Neural progenitor cell (in vitro differentiated cells): Measurements from ENCODE around the gene STRA8. TPM values are rescaled to one million over a fixed set of nuclear protein-coding genes. Genes with fewer than 3 reads are reported as not detected.
A peak's percentile ranks its signal among the peaks of the same experiment; 100 is the strongest.

ENCODE experiments used
- DNase-seq: peaks from one replicate; pipeline ENCODE4 v3.0.0-alpha.2; 2016; ENCODE audit warnings: low spot score
- H2AFZ ChIP-seq: fragments of 200-600 bp; sonication (generic); replicated peaks from 2 replicates; pipeline ENCODE4 v1.6.1; 2016; ENCODE audit warnings: antibody characterized with exemption
- H3F3A ChIP-seq: fragments of 200-600 bp; sonication (generic); 2 replicates; pipeline ENCODE4 v1.6.1; 2016; ENCODE audit warnings: antibody characterized with exemption, low read depth
- H3K27ac ChIP-seq: fragments of 200-600 bp; sonication (generic); 2 replicates; pipeline ENCODE4 v1.5.1; 2016; ENCODE audit warnings: mild to moderate bottlenecking
- H3K27me3 ChIP-seq: fragments of 200-600 bp; sonication (generic); 2 replicates; pipeline ENCODE4 v1.6.1; 2016; ENCODE audit warnings: mild to moderate bottlenecking, moderate library complexity
- H3K36me3 ChIP-seq: fragments of 200-600 bp; sonication (generic); 2 replicates; pipeline ENCODE4 v1.5.1; 2016
- H3K4me1 ChIP-seq: fragments of 200-600 bp; sonication (generic); 2 replicates; pipeline ENCODE4 v1.6.1; 2016; ENCODE audit warnings: mixed run types
- H3K4me2 ChIP-seq: fragments of 200-600 bp; sonication (generic); 2 replicates; pipeline ENCODE4 v1.6.1; 2016
- H3K4me3 ChIP-seq: fragments of 200-600 bp; sonication (generic); 2 replicates; pipeline ENCODE4 v1.5.1; 2016
- H3K79me2 ChIP-seq: fragments of 200-600 bp; sonication (generic); 2 replicates; pipeline ENCODE4 v1.6.1; 2016; ENCODE audit warnings: low read depth
- H3K9ac ChIP-seq: fragments of 200-600 bp; sonication (generic); 2 replicates; pipeline ENCODE4 v1.6.1; 2016
- H3K9me3 ChIP-seq: fragments of 200-600 bp; sonication (generic); 2 replicates; pipeline ENCODE4 v1.5.1; 2016; ENCODE audit warnings: low read depth
- H4K20me1 ChIP-seq: fragments of 200-600 bp; sonication (generic); 2 replicates; pipeline ENCODE4 v1.6.1; 2016; ENCODE audit warnings: low read depth
- H3K27ac Mint-ChIP-seq: 3 replicates; pipeline ENCODE4 v1.8.0; 2021; ENCODE audit warnings: mixed read lengths
- H3K27me3 Mint-ChIP-seq: 2 replicates; pipeline ENCODE4 v1.8.0; 2022; ENCODE audit warnings: low read depth, mild to moderate bottlenecking, inconsistent platforms, moderate library complexity, mixed read lengths; ENCODE audit not compliant: insufficient read depth
- H3K36me3 Mint-ChIP-seq: 3 replicates; pipeline ENCODE4 v1.8.0; 2021; ENCODE audit warnings: mixed read lengths
- H3K4me1 Mint-ChIP-seq: 3 replicates; pipeline ENCODE4 v1.8.0; 2021; ENCODE audit warnings: mixed read lengths
- H3K4me3 Mint-ChIP-seq: 3 replicates; pipeline ENCODE4 v1.8.0; 2021; ENCODE audit warnings: mild to moderate bottlenecking, moderate library complexity, mixed read lengths
- H3K9me3 Mint-ChIP-seq: 3 replicates; pipeline ENCODE4 v1.8.0; 2020; ENCODE audit warnings: mixed read lengths
- CTCF ChIP-seq: fragments of 200-600 bp; sonication (generic); IDR thresholded peaks from 2 replicates; pipeline ENCODE4 v1.5.1; 2017; ENCODE audit warnings: antibody characterized with exemption, mild to moderate bottlenecking
- EZH2 ChIP-seq: fragments of 200-600 bp; sonication (generic); IDR thresholded peaks from 2 replicates; pipeline ENCODE4 v1.6.1; 2017; ENCODE audit warnings: antibody characterized with exemption, mild to moderate bottlenecking, moderate library complexity
- EZH2phosphoT487 ChIP-seq: fragments of 200-600 bp; sonication (generic); IDR thresholded peaks from 2 replicates; pipeline ENCODE4 v1.6.1; 2017; ENCODE audit warnings: antibody characterized with exemption
- total RNA-seq: library from RNA; depleted of rRNA; stranded (reverse); fragments of >200 nt; gene quantifications from 2 replicates; pipeline ENCODE4 v1.2.3, GENCODE V29; 2015; ENCODE audit warnings: low replicate concordance

STRA8 gene
- total RNA-seq, 1 donor from 2014 or later: not detected

GRCh38 chr7:135192914-135193536, 40.6 kb upstream of the STRA8 start:
- no peaks in the 10 kb centered on the region for H3K4me1 ChIP-seq
- no peak overlapping the region for H3K27ac ChIP-seq
- H3K27me3 Mint-ChIP-seq: peaks cover 2% of the 10 kb centered on the region
- TF ChIP-seq CTCF: no peak
- TF ChIP-seq EZH2: no peak
- no peak for TF ChIP-seq EZH2phosphoT487
- no peaks in the 10 kb centered on the region for H3K9me3 Mint-ChIP-seq
- H3K4me1 Mint-ChIP-seq: peaks cover 11% of the 10 kb centered on the region
- peak overlapping the region; percentile 74 for H3K27ac Mint-ChIP-seq
- H3K27me3 ChIP-seq: no peaks in the 10 kb centered on the region
- H3K9ac ChIP-seq: no peak overlapping the region
- H2AFZ ChIP-seq: no peak overlapping the region
- DNase-seq: no peak
- H3K4me3 Mint-ChIP-seq: no peak overlapping the region
- H3K79me2 ChIP-seq: no peaks in the 10 kb centered on the region
- no peak overlapping the region for H3K4me2 ChIP-seq
- H3K36me3 Mint-ChIP-seq: peaks cover 32% of the 10 kb centered on the region
- no peaks in the 10 kb centered on the region for H4K20me1 ChIP-seq
- no peaks in the 10 kb centered on the region for H3F3A ChIP-seq
- no peak overlapping the region for H3K4me3 ChIP-seq
- H3K9me3 ChIP-seq: no peaks in the 10 kb centered on the region
- no peaks in the 10 kb centered on the region for H3K36me3 ChIP-seq

- H3K9me3 ChIP-seq: no peaks in the 10 kb centered on the region
- no peaks in the 10 kb centered on the region for H3F3A ChIP-seq
- no peak overlapping the region for H3K4me2 ChIP-seq
- Mint-ChIP-seq H3K36me3 (peaks cover 32% of the 10 kb centered on the region), H3K4me3 (no peak overlapping the region), H3K27me3 (peaks cover 2% of the 10 kb centered on the region), H3K9me3 (no peaks in the 10 kb centered on the region), H3K4me1 (peaks cover 11% of the 10 kb centered on the region), H3K27ac (peak overlapping the region; percentile 74)
- H2AFZ ChIP-seq: no peak overlapping the region
- H3K4me3 ChIP-seq: no peak overlapping the region
- H3K27me3 ChIP-seq: no peaks in the 10 kb centered on the region
- no peaks in the 10 kb centered on the region for H4K20me1 ChIP-seq
- no peaks in the 10 kb centered on the region for H3K4me1 ChIP-seq
- H3K27ac ChIP-seq: no peak overlapping the region
- no peak for DNase-seq
- no peak for TF ChIP-seq EZH2phosphoT487
- TF ChIP-seq EZH2: no peak
- TF ChIP-seq CTCF: no peak
- H3K9ac ChIP-seq: no peak overlapping the region
- H3K79me2 ChIP-seq: no peaks in the 10 kb centered on the region
- no peaks in the 10 kb centered on the region for H3K36me3 ChIP-seq
Observed at GRCh38 chr7:135193615-135194081, 40.0 kb upstream of the STRA8 start.

- H4K20me1 ChIP-seq: no peaks in the 10 kb centered on the region
- H3K9ac ChIP-seq: no peak overlapping the region
- H3K4me1 ChIP-seq: no peaks in the 10 kb centered on the region
- TF ChIP-seq CTCF: no peak
- no peak for TF ChIP-seq EZH2phosphoT487
- TF ChIP-seq EZH2: no peak
- H3K27ac Mint-ChIP-seq: no peak overlapping the region
- H3K36me3 ChIP-seq: no peaks in the 10 kb centered on the region
- H3K4me2 ChIP-seq: no peak overlapping the region
- H3K79me2 ChIP-seq: no peaks in the 10 kb centered on the region
- no peak overlapping the region for H2AFZ ChIP-seq
- H3K27me3 Mint-ChIP-seq: peaks cover 2% of the 10 kb centered on the region
- peaks cover 11% of the 10 kb centered on the region for H3K4me1 Mint-ChIP-seq
- no peaks in the 10 kb centered on the region for H3K9me3 Mint-ChIP-seq
- DNase-seq: no peak
- no peak overlapping the region for H3K4me3 Mint-ChIP-seq
- H3K4me3 ChIP-seq: no peak overlapping the region
- H3F3A ChIP-seq: no peaks in the 10 kb centered on the region
- H3K36me3 Mint-ChIP-seq: peaks cover 29% of the 10 kb centered on the region
- no peaks in the 10 kb centered on the region for H3K27me3 ChIP-seq
- no peaks in the 10 kb centered on the region for H3K9me3 ChIP-seq
- no peak overlapping the region for H3K27ac ChIP-seq
Observed at GRCh38 chr7:135194494-135195095, 39.0 kb upstream of the STRA8 start.
